ENCODE results near the gene AOPEP.

AOPEP gene

GRCh38 chr9:95131023-95131943 is 404.8 kb downstream of the AOPEP start:
- Histone ChIP-seq H3K27me3 (ENCODE audit: control insufficient read depth, insufficient read depth, low read length) (no peaks in the 10 kb centered on the region), H3K9me3 (ENCODE audit: control insufficient read depth, low read length) (no peaks in the 10 kb centered on the region), H3K36me3 (ENCODE audit: control insufficient read depth, insufficient read depth, low read length) (no peaks in the 10 kb centered on the region), H3K4me2 (ENCODE audit: low read length) (no peak overlapping the region), H2AFZ (peak overlapping the region; percentile 33), H3K27ac (peak overlapping the region; percentile 78), H3K79me2 (no peaks in the 10 kb centered on the region), H3K4me1 (peaks cover 11% of the 10 kb centered on the region), H3K9ac (no peak overlapping the region), H3K4me3 (ENCODE audit: low read depth, low read length) (no peak overlapping the region)
- TF ChIP-seq, protein P1, sequence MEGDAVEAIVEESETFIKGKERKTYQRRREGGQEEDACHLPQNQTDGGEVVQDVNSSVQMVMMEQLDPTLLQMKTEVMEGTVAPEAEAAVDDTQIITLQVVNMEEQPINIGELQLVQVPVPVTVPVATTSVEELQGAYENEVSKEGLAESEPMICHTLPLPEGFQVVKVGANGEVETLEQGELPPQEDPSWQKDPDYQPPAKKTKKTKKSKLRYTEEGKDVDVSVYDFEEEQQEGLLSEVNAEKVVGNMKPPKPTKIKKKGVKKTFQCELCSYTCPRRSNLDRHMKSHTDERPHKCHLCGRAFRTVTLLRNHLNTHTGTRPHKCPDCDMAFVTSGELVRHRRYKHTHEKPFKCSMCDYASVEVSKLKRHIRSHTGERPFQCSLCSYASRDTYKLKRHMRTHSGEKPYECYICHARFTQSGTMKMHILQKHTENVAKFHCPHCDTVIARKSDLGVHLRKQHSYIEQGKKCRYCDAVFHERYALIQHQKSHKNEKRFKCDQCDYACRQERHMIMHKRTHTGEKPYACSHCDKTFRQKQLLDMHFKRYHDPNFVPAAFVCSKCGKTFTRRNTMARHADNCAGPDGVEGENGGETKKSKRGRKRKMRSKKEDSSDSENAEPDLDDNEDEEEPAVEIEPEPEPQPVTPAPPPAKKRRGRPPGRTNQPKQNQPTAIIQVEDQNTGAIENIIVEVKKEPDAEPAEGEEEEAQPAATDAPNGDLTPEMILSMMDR (IDR thresholded peaks at IDR 0.05): peak; percentile 68

GRCh38 chr9:95132366-95133324 is 406.1 kb downstream of the AOPEP start:
- TF ChIP-seq, protein P1 (IDR thresholded peaks at IDR 0.05): no peak

DNA sequence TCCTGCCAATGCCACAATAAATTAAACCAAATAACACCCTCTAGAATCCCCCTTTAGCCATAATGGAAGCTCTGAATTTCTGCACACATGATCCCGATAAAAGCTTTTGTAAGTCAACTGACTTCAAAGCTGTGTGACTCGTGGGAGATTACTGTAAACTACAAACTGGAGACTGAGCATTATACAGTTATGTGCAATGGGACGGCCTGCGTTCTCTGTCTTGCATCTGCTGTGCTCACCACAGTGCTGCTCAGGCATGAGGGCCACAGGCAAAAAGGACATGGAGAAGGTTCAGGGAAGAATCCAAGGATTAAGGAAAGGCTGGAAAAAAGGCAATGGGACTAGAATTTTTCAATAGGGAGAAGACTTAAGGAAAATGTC is 406.8 kb downstream of the AOPEP start:
- no peaks in the 10 kb centered on the region for H3K27me3 ChIP-seq (ENCODE audit: control insufficient read depth, insufficient read depth, low read length)
- peak overlapping the region; percentile 78 for H3K27ac ChIP-seq
- no peak overlapping the region for H3K4me3 ChIP-seq (ENCODE audit: low read depth, low read length)
- H3K36me3 ChIP-seq (ENCODE audit: control insufficient read depth, insufficient read depth, low read length): no peaks in the 10 kb centered on the region
- no peaks in the 10 kb centered on the region for H3K79me2 ChIP-seq
- H2AFZ ChIP-seq: peak overlapping the region; percentile 46
- no peak overlapping the region for H3K9ac ChIP-seq
- H3K9me3 ChIP-seq (ENCODE audit: control insufficient read depth, low read length): no peaks in the 10 kb centered on the region
- TF ChIP-seq, protein P1 (IDR thresholded peaks at IDR 0.05): no peak
- H3K4me2 ChIP-seq (ENCODE audit: low read length): no peak overlapping the region
- H3K4me1 ChIP-seq: peaks cover 11% of the 10 kb centered on the region

More at GRCh38 chr9:95132366-95133324, 406.1 kb downstream of the AOPEP start:
- Histone ChIP-seq H3K27me3 (ENCODE audit: control insufficient read depth, insufficient read depth, low read length) (no peaks in the 10 kb centered on the region), H3K4me3 (ENCODE audit: low read depth, low read length) (no peak overlapping the region), H3K4me1 (peaks cover 11% of the 10 kb centered on the region), H3K4me2 (ENCODE audit: low read length) (peak overlapping the region; percentile 9), H2AFZ (peak overlapping the region; percentile 46), H3K9me3 (ENCODE audit: control insufficient read depth, low read length) (no peaks in the 10 kb centered on the region), H3K79me2 (no peaks in the 10 kb centered on the region), H3K9ac (no peak overlapping the region), H3K27ac (peak overlapping the region; percentile 78), H3K36me3 (ENCODE audit: control insufficient read depth, insufficient read depth, low read length) (no peaks in the 10 kb centered on the region)

DNA sequence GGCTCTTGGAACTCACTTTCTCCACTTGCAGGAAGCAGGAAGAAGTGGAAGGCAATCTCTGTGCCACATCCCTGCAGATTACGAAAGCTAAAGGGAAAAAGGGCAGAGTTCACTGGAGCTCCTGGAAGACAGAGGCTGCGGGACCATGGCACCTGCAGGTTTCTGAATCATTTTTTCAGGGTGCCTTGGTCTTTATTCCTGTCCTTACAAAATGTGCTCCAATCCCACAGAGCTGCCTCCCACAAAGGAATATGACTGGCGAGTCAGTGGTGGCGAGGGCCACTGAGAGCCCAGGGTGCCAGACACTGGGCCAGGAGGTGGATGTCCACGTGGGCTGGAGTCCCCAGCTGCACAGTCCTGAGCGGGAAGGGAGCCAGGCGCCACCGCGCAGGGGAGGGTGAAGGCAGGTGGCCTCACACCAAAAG is 408.0 kb downstream of the AOPEP start:
- H3K79me2 ChIP-seq: no peaks in the 10 kb centered on the region
- no peaks in the 10 kb centered on the region for H3K27me3 ChIP-seq (ENCODE audit: control insufficient read depth, insufficient read depth, low read length)
- H3K27ac ChIP-seq: peak overlapping the region; percentile 78
- no peaks in the 10 kb centered on the region for H3K36me3 ChIP-seq (ENCODE audit: control insufficient read depth, insufficient read depth, low read length)
- H3K4me3 ChIP-seq (ENCODE audit: low read depth, low read length): no peak overlapping the region
- no peak overlapping the region for H3K4me2 ChIP-seq (ENCODE audit: low read length)
- no peak overlapping the region for H2AFZ ChIP-seq
- peaks cover 19% of the 10 kb centered on the region for H3K4me1 ChIP-seq
- TF ChIP-seq, protein P1 (IDR thresholded peaks at IDR 0.05): no peak
- H3K9me3 ChIP-seq (ENCODE audit: control insufficient read depth, low read length): no peaks in the 10 kb centered on the region
- no peak overlapping the region for H3K9ac ChIP-seq
